Superior temporal gyrus (tissue), 1 donor: Measurements from ENCODE around the gene CCL11.
"Not testable (repeated sequence)": the region's sequence is repeated elsewhere in the genome, so short reads cannot be mapped to it uniquely, and the experiment has no call there.

Experiments
- DNase-seq: peaks from one replicate; pipeline ENCODE4 v3.0.0-alpha.2; 2016; ENCODE audit errors: extremely low spot score

Gene CCL11

DNA sequence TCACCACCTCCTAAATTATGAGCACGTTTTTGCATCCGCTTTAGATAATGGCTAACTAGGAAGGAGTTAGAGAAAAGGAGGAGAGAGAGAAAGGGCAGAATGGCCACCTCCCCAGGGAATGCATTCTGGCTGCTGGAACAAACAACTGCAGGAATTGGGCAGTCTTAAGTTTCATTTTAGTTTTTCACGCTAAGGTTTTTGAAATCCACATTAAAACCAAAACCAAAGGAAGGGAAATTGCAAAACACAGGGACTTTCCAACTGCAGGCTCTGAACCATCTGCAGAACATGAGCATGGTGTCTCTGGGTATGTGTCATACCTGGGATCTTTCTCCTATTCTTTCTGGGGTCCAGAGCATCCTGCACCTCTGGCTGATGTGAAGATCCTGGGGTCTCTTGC is 21.6 kb downstream of the CCL11 start:
- DNase-seq, result no peak

GRCh38 chr17:34308371-34308770 is 22.8 kb downstream of the CCL11 start:
- no peak for DNase-seq

GRCh38 chr17:34311291-34311690 is 25.7 kb downstream of the CCL11 start:
- no peak for DNase-seq

DNA sequence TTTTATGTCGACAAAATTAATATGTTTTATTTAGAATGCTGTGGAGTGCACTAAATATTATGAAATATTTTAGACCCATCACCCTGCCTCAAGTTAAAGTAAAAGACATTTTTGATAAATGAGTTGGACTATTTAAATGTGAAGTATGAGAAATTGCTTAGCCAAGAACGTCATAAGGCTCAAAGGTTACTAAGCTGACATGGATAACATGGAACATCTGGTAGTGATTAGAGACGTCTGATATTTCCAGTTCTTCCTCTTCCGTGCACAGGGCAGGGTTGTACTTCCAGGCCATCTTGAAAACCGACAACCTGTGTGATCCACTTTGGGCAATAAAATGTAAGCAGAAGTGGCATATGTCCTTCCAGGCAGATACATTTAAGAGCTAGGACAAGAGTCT is 26.5 kb downstream of the CCL11 start:
- DNase-seq, result no peak

- DNase-seq, result no peak
Measured at GRCh38 chr17:34313164-34313563, 27.6 kb downstream of the CCL11 start.

DNA sequence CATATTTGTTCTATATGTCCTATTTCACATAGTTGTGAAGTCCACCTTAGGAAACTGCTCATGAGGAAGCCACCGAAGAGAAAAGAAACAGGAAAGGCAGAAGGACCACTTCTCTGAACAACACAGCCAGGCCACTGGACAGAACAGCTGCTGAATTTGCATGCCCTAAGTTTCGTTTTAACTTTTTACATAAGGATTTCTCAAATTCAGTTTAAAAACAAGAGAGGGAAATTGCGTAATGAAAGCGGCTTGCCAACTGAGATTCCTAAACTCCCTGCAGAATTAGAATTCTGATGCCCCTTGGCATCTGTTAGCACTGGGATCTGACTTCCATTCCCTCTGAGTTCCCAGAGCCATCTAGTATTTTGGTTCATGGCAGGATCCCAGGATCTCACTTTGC is 28.7 kb downstream of the CCL11 start:
- peak; percentile 10 for DNase-seq

DNA sequence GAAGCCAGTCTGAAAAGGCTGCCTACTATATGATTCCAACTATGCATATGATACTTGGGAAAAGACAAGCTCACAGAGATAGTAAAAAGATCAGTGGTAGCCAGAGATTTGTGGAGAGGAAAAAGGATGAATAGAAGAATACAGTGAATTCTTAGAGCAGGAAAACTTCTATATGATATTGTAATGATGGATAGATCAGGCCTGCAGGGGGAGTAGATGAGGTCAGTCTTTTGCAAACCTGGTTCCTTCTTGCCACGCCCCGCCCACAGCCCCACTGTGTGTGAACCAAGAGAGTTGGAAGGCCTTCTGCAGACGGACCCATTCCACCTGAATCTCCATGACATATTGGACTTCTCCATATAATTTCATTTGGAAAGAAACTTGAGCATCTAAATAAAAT is 32.9 kb downstream of the CCL11 start:
- no peak for DNase-seq

DNA sequence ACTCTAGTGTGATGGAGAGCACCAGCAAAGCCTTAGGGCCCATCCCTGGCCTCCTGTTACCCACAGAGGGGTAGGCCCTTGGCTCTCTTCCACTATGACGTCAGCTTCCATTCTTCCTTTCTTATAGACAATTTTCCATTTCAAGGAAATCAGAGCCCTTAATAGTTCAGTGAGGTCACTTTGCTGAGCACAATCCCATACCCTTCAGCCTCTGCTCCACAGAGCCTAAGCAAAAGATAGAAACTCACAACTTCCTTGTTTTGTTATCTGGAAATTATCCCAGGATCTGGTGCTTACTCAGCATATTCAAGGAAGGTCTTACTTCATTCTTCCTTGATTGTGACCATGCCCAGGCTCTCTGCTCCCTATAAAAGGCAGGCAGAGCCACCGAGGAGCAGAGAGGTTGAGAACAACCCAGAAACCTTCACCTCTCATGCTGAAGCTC is 33.5 kb downstream of the CCL11 start, which contains the start of gene CCL8:
Gene CCL8, plus strand, starts transcription at position 397 of the 445 bp plus-strand sequence. CDS start 67 bp downstream, outside the sequence.
- DNase-seq, result no peak

DNA sequence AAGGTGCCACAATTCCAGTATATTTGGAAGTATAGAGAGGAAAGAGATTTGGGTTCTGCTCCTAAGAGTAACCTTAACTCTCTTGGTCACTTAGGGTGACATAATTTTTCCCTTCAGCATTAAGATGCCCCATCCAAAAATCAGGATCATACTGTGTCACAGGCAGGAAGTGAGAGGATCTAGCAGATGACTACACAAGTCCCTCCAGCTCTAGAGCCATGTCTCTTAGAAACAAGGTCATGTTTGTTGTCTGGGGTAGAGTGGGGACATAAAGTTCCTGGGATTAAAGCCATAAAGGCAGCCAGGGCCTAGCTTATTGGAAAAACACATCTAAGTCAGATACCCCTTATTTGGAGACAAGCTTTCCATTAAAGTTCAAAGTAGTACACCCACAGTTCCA is 36.4 kb downstream of the CCL11 start:
- no peak for DNase-seq

- DNase-seq, result not testable (repeated sequence)
Measured at GRCh38 chr17:34327580-34327979, 42.0 kb downstream of the CCL11 start.

DNA sequence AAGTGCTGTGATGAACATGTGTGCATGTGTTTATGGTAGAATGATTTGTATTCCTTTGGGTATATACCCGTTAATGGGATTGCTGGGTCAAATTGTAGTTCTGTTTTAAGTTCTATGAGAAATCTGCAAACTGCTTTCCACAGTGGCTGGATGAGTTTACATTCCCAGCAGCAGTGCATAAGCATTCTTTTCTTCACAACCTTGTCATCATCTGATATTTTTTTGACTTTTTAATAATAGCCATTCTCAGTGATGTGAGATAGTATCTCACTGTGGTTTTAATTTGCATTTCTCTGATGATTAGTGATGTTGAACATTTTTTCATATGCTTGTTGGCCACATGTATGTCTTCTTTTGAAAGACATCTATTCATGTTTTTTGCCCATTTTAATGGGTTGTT is 52.2 kb downstream of the CCL11 start:
- DNase-seq, result no peak
